H1 (cell line): ENCODE measurements around the gene POLH. TPM values are rescaled to one million over a fixed set of nuclear protein-coding genes. Genes with fewer than 3 reads are reported as not detected.

Source experiments
- CHD2 ChIP-seq: IDR thresholded peaks from 2 replicates; pipeline ENCODE4 v1.6.1; 2012; ENCODE audit warnings: low read length, improper control_type of control experiment
- KDM4A ChIP-seq: IDR thresholded peaks from one replicate; pipeline ENCODE4 v1.7.1; 2012; ENCODE audit warnings: low read depth, mild to moderate bottlenecking, moderate library complexity, low read length, inconsistent platforms; ENCODE audit not compliant: severe bottlenecking
- SAP30 ChIP-seq: fragments of 300-600 bp; sonication (generic); IDR thresholded peaks from 2 replicates; pipeline ENCODE4 v1.7.1; 2012; ENCODE audit warnings: low read length, moderate library complexity, mild to moderate bottlenecking, inconsistent platforms; ENCODE audit not compliant: insufficient read depth, insufficient replicate concordance
- SIN3A ChIP-seq, 2 experiments: IDR thresholded peaks in 1 of 2; conservative IDR thresholded peaks in 1 of 2; 2 replicates each; pipeline ENCODE4 v1.6.1; 2011 to 2012; ENCODE audit warnings: low read length in 2 of 2, improper control_type of control experiment in 1 of 2, low read depth in 1 of 2, mild to moderate bottlenecking in 1 of 2
- polyA plus RNA-seq, 7 experiments: library from polyadenylated mRNA; depleted of rRNA in 3 of 7; stranded (reverse) in 5 of 7; unstranded in 2 of 7; fragments of >200 nt in 5 of 7; fragments of 200-250 nt in 2 of 7; gene quantifications; 1 replicate in 5 of 7; 2 replicates in 1 of 7; 4 replicates in 1 of 7; pipeline versions ENCODE4 v1.2.1 to v1.2.3, GENCODE V29; 2011 to 2013; ENCODE audit warnings: missing spikeins in 2 of 7, mixed read lengths in 2 of 7
- total RNA-seq: library from RNA; stranded (reverse); fragmentation: NEBNext Ultra II Directional; extraction: Animal tissue kit (Norgen Biotek cat#: 25700); gene quantifications from 2 replicates; pipeline ENCODE4 v1.2.1, GENCODE V29; 2021

Gene POLH
- total and polyA plus RNA-seq, 2 of the 8 experiments (the other 6 are each of a cell fraction or from before 2014, with no cell fraction given), result 5.8 to 12.4 TPM

- peak; percentile 82 for TF ChIP-seq SAP30
- TF ChIP-seq CHD2, result no peak
- TF ChIP-seq KDM4A, result peak; percentile 27
- 0 out of 4 replicates have a peak, but pooled peaks of 1 of the 2 experiments have one; percentile 45 for TF ChIP-seq SIN3A (conservative IDR thresholded peaks at IDR 0.05 in 1 of 2, IDR thresholded peaks at IDR 0.05 in 1 of 2; ENCODE audit: low read depth in 1 of 2, low read length in 2 of 2)
Measured at GRCh38 chr6:43628393-43629103, 52.6 kb downstream of the POLH start (continued).
